H9 (cell line): Measurements from ENCODE around the gene SELENOH. TPM values are rescaled to one million over a fixed set of nuclear protein-coding genes. Genes with fewer than 3 reads are reported as not detected.

ENCODE experiments used
- DNase-seq: peaks from one replicate; pipeline ENCODE4 v3.0.0-alpha.2; 2017
- H2AFZ ChIP-seq: one replicate; pipeline ENCODE4 v1.6.1; 2013; ENCODE audit warnings: mild to moderate bottlenecking, low read length, control low read depth, moderate library complexity
- H2AK5ac ChIP-seq: 2 replicates; pipeline ENCODE4 v1.6.1; 2013; ENCODE audit warnings: low read length, control low read depth, mixed read lengths; ENCODE audit not compliant: insufficient read length
- H2BK120ac ChIP-seq: one replicate; pipeline ENCODE4 v1.6.1; 2013; ENCODE audit warnings: low read depth, mild to moderate bottlenecking, low read length, control low read depth, inconsistent platforms; ENCODE audit not compliant: poor library complexity, severe bottlenecking
- H2BK12ac ChIP-seq: 2 replicates; pipeline ENCODE4 v1.6.1; 2013; ENCODE audit warnings: low read length, control low read depth, mixed read lengths, low read depth; ENCODE audit not compliant: insufficient read length
- H2BK15ac ChIP-seq: 2 replicates; pipeline ENCODE4 v1.6.1; 2013; ENCODE audit warnings: low read depth, low read length, control low read depth
- H2BK20ac ChIP-seq: one replicate; pipeline ENCODE4 v1.6.1; 2013; ENCODE audit warnings: low read depth, mild to moderate bottlenecking, low read length, control low read depth, inconsistent platforms; ENCODE audit not compliant: poor library complexity, severe bottlenecking
- H2BK5ac ChIP-seq: 2 replicates; pipeline ENCODE4 v1.6.1; 2013; ENCODE audit warnings: low read length, control low read depth, mixed read lengths; ENCODE audit not compliant: insufficient read length
- H3K14ac ChIP-seq: 2 replicates; pipeline ENCODE4 v1.6.1; 2013; ENCODE audit warnings: low read length, control low read depth; ENCODE audit not compliant: insufficient read depth
- H3K18ac ChIP-seq: 2 replicates; pipeline ENCODE4 v1.6.1; 2013; ENCODE audit warnings: low read depth, mild to moderate bottlenecking, mixed read lengths, low read length, control low read depth; ENCODE audit not compliant: insufficient read length
- H3K23ac ChIP-seq: 2 replicates; pipeline ENCODE4 v1.6.1; 2013; ENCODE audit warnings: low read length, control low read depth, mixed read lengths, low read depth; ENCODE audit not compliant: insufficient read length
- H3K23me2 ChIP-seq: 2 replicates; pipeline ENCODE4 v1.6.1; 2013; ENCODE audit warnings: low read depth, mild to moderate bottlenecking, mixed read lengths, low read length, control low read depth; ENCODE audit not compliant: insufficient read length, poor library complexity, severe bottlenecking
- H3K27ac ChIP-seq: 2 replicates; pipeline ENCODE4 v1.5.1; 2013; ENCODE audit warnings: low read length, control low read depth, mixed read lengths, low read depth; ENCODE audit not compliant: insufficient read length
- H3K27me3 ChIP-seq: 2 replicates; pipeline ENCODE4 v1.6.1; 2013; ENCODE audit warnings: low read length, control low read depth, inconsistent platforms; ENCODE audit not compliant: insufficient read depth
- H3K4ac ChIP-seq: 2 replicates; pipeline ENCODE4 v1.6.1; 2013; ENCODE audit warnings: low read depth, mild to moderate bottlenecking, control low read depth, inconsistent platforms, low read length, moderate library complexity
- H3K4me1 ChIP-seq: 2 replicates; pipeline ENCODE4 v1.6.1; 2013; ENCODE audit warnings: low read length, control low read depth, inconsistent platforms; ENCODE audit not compliant: insufficient read depth
- H3K4me2 ChIP-seq: 2 replicates; pipeline ENCODE4 v1.6.1; 2013; ENCODE audit warnings: low read length, control low read depth, mixed read lengths; ENCODE audit not compliant: insufficient read length, insufficient read depth
- H3K56ac ChIP-seq: 2 replicates; pipeline ENCODE4 v1.6.1; 2013; ENCODE audit warnings: low read depth, mild to moderate bottlenecking, mixed read lengths, low read length, control low read depth; ENCODE audit not compliant: insufficient read length
- H3K79me1 ChIP-seq: 2 replicates; pipeline ENCODE4 v1.6.1; 2013; ENCODE audit warnings: low read depth, mild to moderate bottlenecking, moderate library complexity, low read length, control low read depth, inconsistent platforms; ENCODE audit not compliant: insufficient read depth, poor library complexity, severe bottlenecking
- H3K79me2 ChIP-seq: 2 replicates; pipeline ENCODE4 v1.6.1; 2013; ENCODE audit warnings: low read length, control low read depth, inconsistent platforms; ENCODE audit not compliant: insufficient read depth
- H3K9ac ChIP-seq: 2 replicates; pipeline ENCODE4 v1.6.1; 2013; ENCODE audit warnings: low read length, control low read depth, mixed read lengths; ENCODE audit not compliant: insufficient read length; ENCODE audit errors: extremely low read depth
- H3K9me3 ChIP-seq: one replicate; pipeline ENCODE4 v1.6.1; 2013; ENCODE audit warnings: low read depth, low read length, inconsistent platforms; ENCODE audit not compliant: control insufficient read depth
- H3T11ph ChIP-seq: one replicate; pipeline ENCODE4 v1.6.1; 2013; ENCODE audit warnings: mild to moderate bottlenecking, low read length, control low read depth, inconsistent platforms
- H4K20me1 ChIP-seq: one replicate; pipeline ENCODE4 v1.6.1; 2013; ENCODE audit not compliant: control insufficient read depth, insufficient read length, insufficient read depth
- H4K5ac ChIP-seq: 2 replicates; pipeline ENCODE4 v1.6.1; 2013; ENCODE audit warnings: low read depth, mild to moderate bottlenecking, mixed read lengths, low read length, control low read depth; ENCODE audit not compliant: insufficient read length
- H4K8ac ChIP-seq: replicated peaks from 2 replicates; pipeline ENCODE4 v1.6.1; 2013; ENCODE audit warnings: low read length, control low read depth, mixed read lengths, low read depth; ENCODE audit not compliant: insufficient read length
- H4K91ac ChIP-seq: 2 replicates; pipeline ENCODE4 v1.6.1; 2013; ENCODE audit warnings: low read depth, mild to moderate bottlenecking, moderate library complexity, mixed read lengths, low read length, control low read depth; ENCODE audit not compliant: insufficient read length
- H3K27ac Mint-ChIP-seq, 3 experiments: 2 replicates in 2 of 3; 3 replicates in 1 of 3; pipeline ENCODE4 v1.8.0; 2020 to 2021; ENCODE audit warnings: mixed read lengths in 3 of 3, mild to moderate bottlenecking in 1 of 3, moderate library complexity in 1 of 3
- H3K27me3 Mint-ChIP-seq: 2 replicates; pipeline ENCODE4 v1.8.0; 2021; ENCODE audit warnings: low read depth, mild to moderate bottlenecking, moderate library complexity, mixed read lengths
- H3K36me3 Mint-ChIP-seq, 3 experiments: 2 replicates in 2 of 3; 3 replicates in 1 of 3; pipeline ENCODE4 v1.8.0; 2020 to 2021; ENCODE audit warnings: low read depth in 3 of 3, mixed read lengths in 3 of 3; ENCODE audit not compliant: insufficient read depth in 1 of 3
- H3K4me1 Mint-ChIP-seq, 2 experiments: 2 replicates each; pipeline ENCODE4 v1.8.0; 2020; ENCODE audit warnings: mixed read lengths in 2 of 2
- H3K4me3 Mint-ChIP-seq, 2 experiments: 2 replicates in 1 of 2; 3 replicates in 1 of 2; pipeline ENCODE4 v1.8.0; 2020 to 2021; ENCODE audit warnings: mild to moderate bottlenecking in 2 of 2, mixed read lengths in 2 of 2, moderate library complexity in 1 of 2
- H3K9me3 Mint-ChIP-seq, 2 experiments: 2 replicates in 1 of 2; 3 replicates in 1 of 2; pipeline ENCODE4 v1.8.0; 2020; ENCODE audit warnings: mild to moderate bottlenecking in 2 of 2, mixed read lengths in 2 of 2, moderate library complexity in 1 of 2
- CTCF ChIP-seq: fragments of 200-600 bp; sonication (generic); conservative IDR thresholded peaks from 3 replicates; pipeline ENCODE4 v1.8.0; 2021; ENCODE audit warnings: antibody characterized with exemption, mild to moderate bottlenecking
- WGBS: extraction: QIAGEN DNeasy Blood & Tissue Kit; methylation state at CpG from one replicate; pipeline ENCODE4 v1.1.7; 2013; ENCODE audit warnings: missing lambda C conversion rate, low lambda C conversion rate, mixed read lengths; ENCODE audit not compliant: insufficient read length; ENCODE audit errors: extremely low coverage; 5-methylcytosine and 5-hydroxymethylcytosine counted together
- total RNA-seq: library from RNA; stranded (reverse); gene quantifications from 2 replicates; pipeline ENCODE4 v1.2.1, GENCODE V29; 2021

Gene SELENOH
- total RNA-seq, 1 experiment from 2014 or later, result 251 TPM

GRCh38 chr11:57742087-57742452 lies 779 bp downstream of the SELENOH start:
- Histone ChIP-seq H2BK120ac (peak overlapping the region; percentile 28), H3K23ac (no peak overlapping the region), H3K18ac (no peak overlapping the region), H2BK5ac (no peak overlapping the region), H3K56ac (no peak overlapping the region), H3K79me1 (peaks cover 3% of the 10 kb centered on the region), H2BK12ac (no peak overlapping the region), H3T11ph (no peak overlapping the region), H3K27ac (no peak overlapping the region), H4K20me1 (peaks cover 3% of the 10 kb centered on the region), H4K5ac (no peak overlapping the region), H3K9ac (peak overlapping the region; percentile 94), H3K4me1 (no peaks in the 10 kb centered on the region), H2BK15ac (no peak overlapping the region), H3K79me2 (peaks cover 5% of the 10 kb centered on the region; the same call in 1 of the 2 replicates), H2AK5ac (no peak overlapping the region), H2BK20ac (no peak overlapping the region), H2AFZ (no peak overlapping the region), H3K4ac (no peak overlapping the region), H3K4me2 (peak overlapping the region; percentile 90), H4K91ac (no peak overlapping the region), H3K14ac (peak overlapping the region; percentile 77; the same call in 1 of the 2 replicates), H3K9me3 (no peaks in the 10 kb centered on the region), H3K23me2 (peaks cover 6% of the 10 kb centered on the region), H4K8ac (no peak overlapping the region), H3K27me3 (no peaks in the 10 kb centered on the region)
- Mint-ChIP-seq H3K9me3 (no peaks in the 10 kb centered on the region), H3K36me3 (peaks cover 37 to 70% (median 62%) of the 10 kb centered on the region in 3 experiments), H3K27ac (peak overlapping the region; percentile 98 to 99 (median 99); a peak in 5 of 7 replicates), H3K4me3 (peak overlapping the region; percentile 94 to 96), H3K27me3 (no peaks in the 10 kb centered on the region; the same call in 1 of the 2 replicates), H3K4me1 (peaks cover 10 to 14% of the 10 kb centered on the region in 2 experiments)
- DNase-seq, result no peak
- no peak for TF ChIP-seq CTCF
- no CpG with 5 or more reads among the region's 10 CpGs for WGBS
